Endothelial cell (in vitro differentiated cells): Measurements from ENCODE around the gene ARFRP1. TPM values are rescaled to one million over a fixed set of nuclear protein-coding genes. Genes with fewer than 3 reads are reported as not detected.

ENCODE experiments used
- DNase-seq: peaks from one replicate; pipeline ENCODE4 v3.0.0; 2021; ENCODE audit warnings: low spot score
- H3K27ac Mint-ChIP-seq: one replicate; pipeline ENCODE4 v1.8.0; 2021; ENCODE audit warnings: mixed read lengths, inconsistent platforms; ENCODE audit not compliant: unreplicated experiment
- H3K27me3 Mint-ChIP-seq: one replicate; pipeline ENCODE4 v1.8.0; 2021; ENCODE audit warnings: mild to moderate bottlenecking, moderate library complexity, mixed read lengths, inconsistent platforms; ENCODE audit not compliant: unreplicated experiment
- H3K36me3 Mint-ChIP-seq: one replicate; pipeline ENCODE4 v1.8.0; 2021; ENCODE audit warnings: mild to moderate bottlenecking, low read depth, mixed read lengths, inconsistent platforms; ENCODE audit not compliant: unreplicated experiment
- H3K4me1 Mint-ChIP-seq: one replicate; pipeline ENCODE4 v1.8.0; 2021; ENCODE audit warnings: mild to moderate bottlenecking, mixed read lengths, inconsistent platforms; ENCODE audit not compliant: unreplicated experiment
- H3K4me3 Mint-ChIP-seq: one replicate; pipeline ENCODE4 v1.8.0; 2021; ENCODE audit warnings: mild to moderate bottlenecking, mixed read lengths, inconsistent platforms; ENCODE audit not compliant: unreplicated experiment
- H3K9me3 Mint-ChIP-seq: one replicate; pipeline ENCODE4 v1.8.0; 2021; ENCODE audit warnings: mixed read lengths, inconsistent platforms; ENCODE audit not compliant: unreplicated experiment
- CTCF ChIP-seq: fragments of 200-600 bp; sonication (generic); IDR thresholded peaks from one replicate; pipeline ENCODE4 v1.5.0; 2021; ENCODE audit warnings: antibody characterized with exemption; ENCODE audit not compliant: unreplicated experiment
- total RNA-seq: library from RNA; stranded (reverse); fragmentation: NEBNext Ultra II Directional; extraction: Animal tissue kit (Norgen Biotek cat#: 25700); gene quantifications from one replicate; pipeline ENCODE4 v1.2.1, GENCODE V29; 2021; ENCODE audit not compliant: unreplicated experiment

ARFRP1 gene
- total RNA-seq, 1 donor from 2014 or later = 33.4 TPM

DNA sequence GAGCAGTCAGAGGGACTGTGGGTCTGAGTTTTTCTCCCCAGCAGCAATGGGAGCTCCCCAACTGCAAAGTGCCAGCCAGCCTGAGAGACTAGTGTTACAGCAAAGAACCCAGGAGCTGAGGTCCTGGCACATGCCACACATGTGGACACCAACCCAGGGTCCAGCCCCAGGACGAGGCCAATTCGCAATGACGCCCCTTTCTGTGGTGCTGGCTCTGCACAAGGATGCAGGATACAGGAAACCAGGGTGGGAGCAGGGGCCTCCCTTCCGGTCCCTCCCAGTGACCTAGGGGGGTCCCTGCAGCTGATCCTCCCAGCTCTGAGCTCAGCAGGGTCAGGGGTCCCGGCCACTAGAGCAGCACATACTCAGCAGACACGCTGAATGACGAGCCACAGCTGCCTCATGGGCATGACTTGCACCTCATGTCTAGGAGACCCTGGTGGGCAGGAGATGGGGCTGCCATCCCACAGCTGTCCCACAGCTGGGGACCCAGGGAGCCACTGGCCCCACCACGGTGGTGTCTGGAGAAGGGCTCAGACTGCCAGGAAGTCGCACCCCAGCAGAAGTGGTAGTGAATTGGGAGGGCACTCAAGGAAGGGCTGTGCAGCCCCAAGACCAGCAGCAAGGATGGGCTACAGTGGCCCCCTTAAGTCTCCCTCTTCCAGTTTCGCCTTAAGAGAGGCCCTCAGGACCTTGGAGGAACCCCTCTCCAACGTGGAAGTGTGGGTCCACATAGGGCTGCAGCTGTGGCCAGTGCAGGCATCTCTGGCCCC, 3.6 kb downstream of the ARFRP1 start:
- Mint-ChIP-seq H3K4me1 (peaks cover 13% of the 10 kb centered on the region), H3K27ac (no peak overlapping the region), H3K4me3 (no peak overlapping the region), H3K36me3 (peaks cover 19% of the 10 kb centered on the region), H3K9me3 (no peaks in the 10 kb centered on the region), H3K27me3 (peaks cover 16% of the 10 kb centered on the region)
- DNase-seq = no peak
- no peak for TF ChIP-seq CTCF

DNA sequence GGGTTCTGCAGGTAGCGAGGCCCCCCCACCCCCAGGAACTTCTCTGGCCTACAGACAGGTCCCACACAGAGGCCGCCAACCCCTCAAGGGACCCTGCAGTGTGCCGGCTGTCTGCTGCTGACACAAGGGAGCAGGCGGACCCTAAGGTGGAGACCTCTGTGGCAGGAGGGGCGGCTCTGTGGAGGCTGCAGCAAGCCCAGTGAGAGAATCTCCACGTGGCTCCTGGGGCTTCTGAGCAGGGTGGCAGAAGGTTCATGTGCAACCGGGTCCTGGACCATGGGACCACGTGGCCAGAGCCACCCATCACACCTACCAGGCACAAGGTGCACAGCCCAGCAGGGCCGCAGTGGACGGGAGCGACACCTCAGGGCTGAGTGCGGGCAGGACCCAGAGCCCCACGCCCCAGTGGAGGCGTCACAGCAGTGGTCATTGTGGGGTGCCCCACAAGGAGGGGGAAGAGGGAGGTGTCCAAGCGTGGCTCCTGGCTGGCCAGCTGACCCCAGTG, 4.3 kb downstream of the ARFRP1 start:
- no peak overlapping the region for H3K4me3 Mint-ChIP-seq
- no peak for DNase-seq
- H3K36me3 Mint-ChIP-seq = peaks cover 19% of the 10 kb centered on the region
- H3K4me1 Mint-ChIP-seq = peaks cover 9% of the 10 kb centered on the region
- H3K27ac Mint-ChIP-seq = no peak overlapping the region
- H3K9me3 Mint-ChIP-seq = no peaks in the 10 kb centered on the region
- peaks cover 16% of the 10 kb centered on the region for H3K27me3 Mint-ChIP-seq
- TF ChIP-seq CTCF = no peak

- Mint-ChIP-seq H3K36me3 (peaks cover 19% of the 10 kb centered on the region), H3K27ac (peak overlapping the region; percentile 42), H3K9me3 (no peaks in the 10 kb centered on the region), H3K4me1 (peaks cover 7% of the 10 kb centered on the region), H3K27me3 (peaks cover 16% of the 10 kb centered on the region), H3K4me3 (no peak overlapping the region)
- DNase-seq = no peak
- no peak for TF ChIP-seq CTCF
These were observed 4.9 kb downstream of the ARFRP1 start for GRCh38 chr20:63702751-63703470.

- Mint-ChIP-seq H3K27ac (peak overlapping the region; percentile 64), H3K27me3 (peaks cover 18% of the 10 kb centered on the region), H3K36me3 (peaks cover 19% of the 10 kb centered on the region), H3K4me3 (no peak overlapping the region), H3K9me3 (no peaks in the 10 kb centered on the region), H3K4me1 (peaks cover 11% of the 10 kb centered on the region)
- TF ChIP-seq CTCF = no peak
- no peak for DNase-seq
These were observed 5.6 kb downstream of the ARFRP1 start for GRCh38 chr20:63702036-63702665.
